AG09319 (cell line): ENCODE measurements around the gene NUMB.

Experiments used
- DNase-seq: peaks from one replicate; pipeline ENCODE4 v3.0.0-alpha.2; 2010; ENCODE audit warnings: low read depth; ENCODE audit errors: extremely low read depth
- TF ChIP-seq, protein P1 (sequence below): IDR thresholded peaks from 2 replicates; pipeline ENCODE4 v1.5.1; 2011; ENCODE audit warnings: low read depth, mild to moderate bottlenecking, inconsistent platforms, low read length, moderate library complexity

The NUMB gene

GRCh38 chr14:73472185-73473114 lies 14.1 kb upstream of the NUMB start:
- no peak for DNase-seq
- TF ChIP-seq, protein P1, sequence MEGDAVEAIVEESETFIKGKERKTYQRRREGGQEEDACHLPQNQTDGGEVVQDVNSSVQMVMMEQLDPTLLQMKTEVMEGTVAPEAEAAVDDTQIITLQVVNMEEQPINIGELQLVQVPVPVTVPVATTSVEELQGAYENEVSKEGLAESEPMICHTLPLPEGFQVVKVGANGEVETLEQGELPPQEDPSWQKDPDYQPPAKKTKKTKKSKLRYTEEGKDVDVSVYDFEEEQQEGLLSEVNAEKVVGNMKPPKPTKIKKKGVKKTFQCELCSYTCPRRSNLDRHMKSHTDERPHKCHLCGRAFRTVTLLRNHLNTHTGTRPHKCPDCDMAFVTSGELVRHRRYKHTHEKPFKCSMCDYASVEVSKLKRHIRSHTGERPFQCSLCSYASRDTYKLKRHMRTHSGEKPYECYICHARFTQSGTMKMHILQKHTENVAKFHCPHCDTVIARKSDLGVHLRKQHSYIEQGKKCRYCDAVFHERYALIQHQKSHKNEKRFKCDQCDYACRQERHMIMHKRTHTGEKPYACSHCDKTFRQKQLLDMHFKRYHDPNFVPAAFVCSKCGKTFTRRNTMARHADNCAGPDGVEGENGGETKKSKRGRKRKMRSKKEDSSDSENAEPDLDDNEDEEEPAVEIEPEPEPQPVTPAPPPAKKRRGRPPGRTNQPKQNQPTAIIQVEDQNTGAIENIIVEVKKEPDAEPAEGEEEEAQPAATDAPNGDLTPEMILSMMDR: peak; percentile 56

GRCh38 chr14:73471582-73472184 lies 13.3 kb upstream of the NUMB start:
- TF ChIP-seq, protein P1: no peak

GRCh38 chr14:73468828-73469375 lies 10.6 kb upstream of the NUMB start:
- TF ChIP-seq, protein P1: no peak
- no peak for DNase-seq

More at GRCh38 chr14:73471582-73472184, 13.3 kb upstream of the NUMB start:
- no peak for DNase-seq

GRCh38 chr14:73467800-73468199 lies 9.5 kb upstream of the NUMB start:
- TF ChIP-seq, protein P1: no peak
- no peak for DNase-seq

DNA sequence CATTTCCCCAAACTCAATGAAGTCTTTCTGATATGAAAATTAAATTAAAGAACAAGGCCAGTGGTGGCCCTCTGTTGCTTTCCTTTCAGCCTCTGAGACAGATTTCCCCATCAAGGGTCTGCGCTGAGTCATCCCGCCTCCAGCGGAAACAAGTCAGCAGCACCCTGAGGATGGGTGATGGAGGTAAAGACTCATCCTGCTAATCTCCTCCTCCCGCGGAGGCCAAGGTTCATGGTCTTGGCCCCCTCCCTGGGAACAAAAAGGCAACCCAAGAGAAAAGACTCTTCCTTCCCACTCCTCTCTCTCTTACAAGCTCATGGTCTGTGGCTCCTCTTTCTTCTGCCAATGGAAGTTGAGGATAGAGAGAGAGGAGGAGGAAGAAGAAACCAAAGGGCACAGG lies 9.0 kb upstream of the NUMB start:
- DNase-seq: no peak
- TF ChIP-seq, protein P1: no peak

- TF ChIP-seq, protein P1: no peak
- DNase-seq: no peak
These were observed 8.5 kb upstream of the NUMB start for GRCh38 chr14:73466861-73467260.
